Left renal pelvis (tissue), 4 donors: ENCODE results near the gene ASS1. TPM values are rescaled to one million over a fixed set of nuclear protein-coding genes. Genes with fewer than 3 reads are reported as not detected.

Experiments
- DNase-seq, 4 donors: peaks; one replicate each; pipeline ENCODE4 v3.0.0-alpha.2; 2013; ENCODE audit warnings: low read depth in 4 of 4, low spot score in 3 of 4
- polyA plus RNA-seq, 4 donors: library from polyadenylated mRNA; unstranded; fragments of 120-200 nt; gene quantifications; one replicate each; pipeline ENCODE4 v1.2.1, GENCODE V29; 2013; ENCODE audit not compliant: insufficient read length in 4 of 4

Gene ASS1
- polyA plus RNA-seq, 4 donors: 115 to 322 (median 251) TPM

DNA sequence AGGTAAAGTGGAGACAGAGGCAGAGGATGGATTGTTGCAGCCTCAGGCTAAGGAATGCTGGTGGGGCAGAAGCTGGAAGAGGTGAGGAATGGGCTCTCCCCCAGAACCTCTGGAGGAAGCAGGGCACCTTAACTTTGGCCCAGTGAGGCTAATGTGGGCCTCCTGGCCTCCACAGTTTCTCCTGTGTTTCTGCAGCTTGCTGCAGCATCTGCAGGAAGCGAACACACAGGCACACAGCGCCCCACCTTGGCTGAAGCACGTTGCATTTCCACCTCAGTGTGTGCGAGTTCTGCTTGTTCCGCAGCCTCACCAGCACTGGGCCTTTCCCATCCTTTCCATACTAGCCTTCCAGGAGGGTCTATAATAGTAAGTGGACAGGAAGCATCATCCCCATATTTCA, 27.2 kb upstream of the ASS1 start:
- no peak for DNase-seq

DNA sequence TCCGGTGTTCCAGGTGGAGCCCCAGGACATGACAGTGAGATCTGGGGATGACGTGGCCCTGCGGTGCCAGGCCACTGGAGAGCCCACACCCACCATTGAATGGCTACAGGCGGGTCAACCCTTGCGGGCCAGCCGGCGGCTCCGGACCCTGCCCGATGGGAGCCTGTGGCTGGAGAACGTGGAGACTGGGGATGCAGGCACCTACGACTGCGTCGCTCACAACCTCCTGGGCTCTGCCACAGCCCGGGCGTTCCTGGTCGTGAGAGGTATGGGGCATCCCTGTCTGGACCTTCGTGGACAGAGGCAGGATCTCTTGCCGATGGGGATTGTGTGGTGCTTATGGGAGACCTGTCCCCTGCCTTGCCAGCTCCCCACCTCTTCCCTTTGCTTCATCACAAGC, 26.0 kb upstream of the ASS1 start:
- DNase-seq: no peak

DNA sequence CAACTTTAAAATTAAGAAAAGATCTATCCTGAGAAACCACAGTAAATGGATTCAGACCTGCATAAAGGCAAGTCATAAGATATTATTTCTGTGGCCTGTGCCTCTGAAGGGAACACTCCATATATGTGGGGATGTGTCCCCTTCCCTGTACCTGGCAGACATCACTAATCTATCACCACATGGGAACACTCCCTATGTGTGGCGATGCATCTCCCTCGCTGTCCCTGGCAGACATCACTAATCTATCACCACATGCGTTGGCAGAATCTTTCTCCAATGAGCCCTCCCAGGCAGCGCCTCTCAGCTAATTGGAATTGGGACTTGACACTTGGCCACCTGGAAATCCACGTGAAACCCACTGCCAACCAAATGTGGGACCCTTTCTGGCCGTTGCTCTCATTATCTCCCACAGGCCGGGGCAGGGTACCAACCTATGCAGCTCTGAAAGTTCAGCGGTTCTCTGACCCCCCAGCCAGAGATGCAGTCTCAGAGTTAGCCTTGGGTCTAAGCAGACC, 25.2 kb upstream of the ASS1 start:
- no peak for DNase-seq

- DNase-seq: no peak
These were observed 23.5 kb upstream of the ASS1 start for GRCh38 chr9:130421154-130421801.

GRCh38 chr9:130421802-130422276, 22.9 kb upstream of the ASS1 start:
- DNase-seq: no peak

DNA sequence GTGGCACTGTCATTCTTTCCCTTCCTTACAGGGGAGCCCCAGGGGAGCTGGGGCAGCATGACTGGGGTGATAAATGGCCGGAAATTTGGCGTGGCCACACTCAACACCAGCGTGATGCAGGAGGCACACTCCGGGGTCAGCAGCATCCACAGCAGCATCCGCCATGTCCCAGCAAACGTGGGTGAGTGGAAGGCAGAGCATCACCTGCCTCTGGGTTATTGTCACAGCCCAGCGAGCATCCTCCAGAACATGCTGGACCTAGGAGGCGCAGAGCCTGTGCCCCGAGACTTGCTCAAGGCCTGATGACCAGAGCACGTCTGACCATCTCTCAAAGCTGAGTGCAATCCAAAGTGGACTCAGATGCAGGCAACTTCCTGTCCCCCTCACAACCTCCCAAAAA, 22.2 kb upstream of the ASS1 start:
- no peak for DNase-seq

DNA sequence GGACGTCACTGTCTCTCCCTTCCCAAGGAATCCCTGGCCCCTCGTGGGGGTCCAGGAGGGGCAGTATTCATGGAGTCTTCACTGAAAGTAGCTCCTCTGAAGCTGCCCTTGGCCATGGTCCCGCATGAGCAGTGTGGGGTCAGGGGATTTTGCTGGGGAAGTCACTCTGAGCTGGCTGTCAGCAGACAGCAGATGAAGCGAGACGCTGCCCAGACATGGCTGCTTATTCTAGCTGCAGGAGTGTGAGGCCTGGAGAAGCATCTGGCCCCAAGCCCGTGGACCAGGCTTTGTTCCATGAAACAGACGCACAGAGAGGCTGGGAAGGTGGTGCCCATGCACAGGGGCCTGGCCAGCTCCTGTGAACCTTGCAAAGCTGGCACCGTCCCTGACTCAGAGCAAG, 21.5 kb upstream of the ASS1 start:
- DNase-seq: no peak

DNA sequence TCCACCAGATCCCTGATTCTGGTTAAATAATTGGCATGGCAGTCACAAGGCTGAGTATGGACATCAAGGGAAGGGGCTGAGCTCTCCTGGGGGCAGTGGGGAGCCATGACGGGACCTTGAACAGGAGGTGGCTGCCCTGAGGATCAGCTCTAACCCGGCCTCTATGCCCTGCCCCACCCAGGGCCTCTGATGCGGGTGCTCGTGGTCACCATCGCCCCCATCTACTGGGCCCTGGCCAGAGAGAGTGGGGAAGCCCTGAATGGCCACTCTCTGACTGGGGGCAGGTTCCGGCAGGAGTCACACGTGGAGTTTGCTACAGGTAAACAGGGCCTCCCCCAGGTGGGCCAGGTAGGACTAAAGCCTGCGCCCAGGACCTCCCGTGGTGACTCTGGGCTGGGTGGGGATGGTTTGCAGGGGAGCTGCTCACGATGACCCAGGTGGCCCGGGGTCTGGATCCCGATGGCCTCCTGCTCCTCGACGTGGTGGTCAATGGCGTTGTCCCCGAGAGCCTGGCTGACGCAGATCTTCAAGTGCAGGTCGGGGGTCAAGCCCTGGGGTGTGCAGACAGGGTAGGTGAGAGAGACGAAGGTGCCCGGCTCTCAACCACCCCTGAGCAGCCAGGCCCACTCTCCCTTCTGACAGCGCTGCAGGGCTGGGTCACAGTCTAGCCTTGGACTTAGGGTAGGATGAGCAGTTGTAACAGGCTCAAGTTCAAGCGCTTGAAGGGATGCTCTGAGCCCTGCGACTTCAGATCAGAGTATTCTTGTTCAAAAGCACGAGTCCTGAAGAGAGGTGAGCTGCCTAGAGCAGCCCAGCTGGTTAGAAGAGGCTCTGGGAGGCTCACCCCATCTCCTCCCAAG, 19.9 kb upstream of the ASS1 start:
- no peak for DNase-seq

GRCh38 chr9:130425741-130426466, 18.9 kb upstream of the ASS1 start:
- no peak for DNase-seq

DNA sequence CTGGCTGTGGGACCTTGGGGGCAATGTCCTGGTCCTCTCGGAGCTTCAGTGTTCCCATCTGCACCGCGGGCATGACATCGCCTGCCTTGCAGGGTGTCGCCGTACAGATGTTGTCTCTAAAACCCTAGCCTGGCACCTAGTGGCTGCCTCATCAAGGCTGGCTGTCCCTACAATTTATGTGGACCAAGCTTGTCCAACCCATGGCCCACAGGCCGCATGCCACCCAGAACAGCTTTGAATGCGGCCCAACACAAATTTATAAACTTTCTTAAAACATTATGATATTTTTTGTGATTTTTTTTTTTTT, 18.3 kb upstream of the ASS1 start:
- DNase-seq: no peak

- DNase-seq: no peak
These were observed 17.9 kb upstream of the ASS1 start for GRCh38 chr9:130426883-130427282.

GRCh38 chr9:130427326-130427725, 17.4 kb upstream of the ASS1 start:
- no peak for DNase-seq

DNA sequence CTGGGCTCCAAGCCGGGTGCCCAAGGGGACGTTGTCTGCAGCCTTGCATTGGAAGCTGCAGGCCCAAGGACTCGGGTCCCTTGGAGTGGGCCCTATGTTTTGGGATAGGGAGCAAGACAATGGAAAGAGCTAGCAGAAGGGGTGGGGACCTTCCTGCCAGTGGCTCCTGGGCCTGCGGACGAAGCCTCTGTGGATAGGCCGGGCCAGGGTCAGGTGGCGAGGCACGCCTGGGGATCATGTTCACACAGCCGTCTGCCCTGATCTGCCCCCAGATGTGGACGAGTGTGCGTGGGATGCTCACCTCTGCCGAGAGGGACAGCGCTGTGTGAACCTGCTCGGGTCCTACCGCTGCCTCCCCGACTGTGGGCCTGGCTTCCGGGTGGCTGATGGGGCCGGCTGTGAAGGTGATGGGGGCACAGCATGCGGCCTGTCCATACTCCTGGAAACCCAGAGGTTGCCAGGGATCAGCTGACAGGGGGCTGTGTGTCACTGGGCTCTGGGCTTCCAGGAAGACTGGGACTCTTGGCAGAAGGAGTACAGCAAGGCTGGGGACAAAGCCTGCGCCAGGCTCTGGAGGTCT, 16.6 kb upstream of the ASS1 start:
- DNase-seq: no peak

DNA sequence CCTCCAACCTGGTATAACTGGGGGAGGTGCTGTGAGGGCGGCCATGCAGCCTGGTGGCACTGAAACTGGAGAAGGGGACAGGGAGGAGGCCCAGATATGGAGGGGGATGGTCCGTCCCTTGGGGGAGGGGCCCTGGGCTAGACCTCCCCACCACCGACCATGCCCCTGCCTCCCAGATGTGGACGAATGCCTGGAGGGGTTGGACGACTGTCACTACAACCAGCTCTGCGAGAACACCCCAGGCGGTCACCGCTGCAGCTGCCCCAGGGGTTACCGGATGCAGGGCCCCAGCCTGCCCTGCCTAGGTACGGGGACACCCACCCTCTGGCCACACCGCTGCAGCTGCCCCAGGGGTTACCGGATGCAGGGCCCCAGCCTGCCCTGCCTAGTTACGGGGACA, 15.4 kb upstream of the ASS1 start:
- DNase-seq: no peak

GRCh38 chr9:130429831-130430230, 14.9 kb upstream of the ASS1 start:
- DNase-seq: no peak

GRCh38 chr9:130430232-130430631, 14.5 kb upstream of the ASS1 start:
- no peak for DNase-seq

DNA sequence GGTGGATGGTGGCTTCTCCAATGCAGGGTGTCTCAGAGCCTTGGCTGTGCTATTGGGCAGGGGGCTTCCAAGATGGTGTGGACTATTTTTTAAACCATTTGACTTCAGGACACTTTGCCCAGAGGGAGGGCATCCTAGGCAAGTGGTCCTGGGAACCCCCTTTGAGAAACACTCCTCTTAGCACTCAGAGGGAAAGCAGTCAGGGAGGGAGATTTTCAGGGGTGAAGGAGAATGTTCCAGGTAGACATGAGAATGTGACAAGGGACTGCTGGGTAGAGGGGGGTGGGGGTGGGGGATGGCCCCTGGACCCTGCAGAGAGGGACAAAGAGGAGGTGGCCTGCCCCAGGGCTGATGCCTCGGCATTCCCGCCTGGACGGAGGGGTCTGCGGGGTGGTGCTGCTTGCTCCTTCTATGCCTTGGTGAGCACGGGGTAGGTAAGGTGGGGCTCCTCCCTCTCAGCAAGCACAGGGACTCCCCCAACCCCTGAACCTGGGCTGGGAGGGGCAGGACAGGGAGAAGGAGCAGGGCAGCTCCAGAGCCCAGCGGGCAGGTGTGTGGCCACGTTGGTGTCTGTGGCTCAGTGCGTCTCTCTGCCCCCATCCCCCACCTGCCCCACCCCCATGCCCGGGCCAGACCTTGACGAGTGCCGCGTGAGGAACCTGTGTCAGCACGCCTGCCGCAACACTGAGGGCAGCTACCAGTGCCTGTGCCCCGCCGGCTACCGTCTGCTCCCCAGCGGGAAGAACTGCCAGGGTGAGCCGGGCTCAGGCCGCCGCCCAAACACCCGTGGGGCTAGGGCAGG, 13.8 kb upstream of the ASS1 start:
- no peak for DNase-seq

DNA sequence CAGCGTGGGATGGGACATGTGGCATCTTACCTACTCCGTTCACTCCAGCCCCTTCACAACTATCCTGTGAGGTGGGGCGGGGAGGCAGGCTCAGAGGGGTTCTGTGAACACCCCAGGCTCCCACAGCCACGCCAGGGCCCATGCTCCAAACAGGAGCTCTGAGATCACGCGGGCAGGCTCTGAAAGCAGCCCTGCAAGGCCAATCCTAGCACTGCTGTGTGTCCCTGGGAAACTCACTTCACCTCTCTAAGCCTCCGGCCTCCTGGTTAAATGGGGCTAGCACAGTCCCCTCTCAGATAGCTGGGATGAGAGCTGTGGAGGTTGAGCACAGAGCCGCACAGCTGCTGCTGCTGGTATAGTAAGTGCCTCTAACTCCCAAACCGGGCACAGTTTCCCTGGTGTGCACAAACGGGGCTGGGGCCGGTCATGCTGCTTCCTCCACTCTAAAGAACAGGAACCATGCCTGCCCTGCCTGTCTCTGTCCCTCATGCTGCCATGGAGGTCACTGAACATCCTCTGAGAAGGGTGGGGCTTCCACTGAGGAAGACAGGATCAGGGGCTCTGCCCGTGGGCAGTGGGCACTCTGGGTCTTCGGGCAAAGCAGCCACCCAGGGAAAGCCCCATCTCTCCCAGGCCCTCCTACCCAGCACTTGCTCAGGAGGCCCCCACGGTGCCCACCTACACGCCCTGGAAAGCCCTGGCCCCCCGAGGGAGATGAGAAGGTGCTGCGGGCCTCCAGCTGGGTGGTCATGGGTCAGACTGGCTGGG, 13.0 kb upstream of the ASS1 start:
- no peak for DNase-seq

DNA sequence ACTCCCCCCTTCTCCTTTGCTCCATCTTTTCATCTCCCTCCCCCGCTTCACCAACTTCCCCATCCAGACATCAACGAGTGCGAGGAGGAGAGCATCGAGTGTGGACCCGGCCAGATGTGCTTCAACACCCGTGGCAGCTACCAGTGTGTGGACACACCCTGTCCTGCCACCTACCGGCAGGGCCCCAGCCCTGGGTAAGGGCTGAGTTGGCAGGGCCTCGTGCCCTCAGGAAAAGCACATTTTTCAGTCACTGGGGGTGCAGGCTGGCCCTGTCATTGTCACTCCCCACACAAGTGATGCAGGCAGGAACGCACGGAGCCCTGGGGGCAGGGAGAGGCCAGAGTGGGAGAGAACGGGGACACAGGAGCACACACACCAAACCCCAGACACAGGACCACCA, 12.4 kb upstream of the ASS1 start:
- no peak for DNase-seq

DNA sequence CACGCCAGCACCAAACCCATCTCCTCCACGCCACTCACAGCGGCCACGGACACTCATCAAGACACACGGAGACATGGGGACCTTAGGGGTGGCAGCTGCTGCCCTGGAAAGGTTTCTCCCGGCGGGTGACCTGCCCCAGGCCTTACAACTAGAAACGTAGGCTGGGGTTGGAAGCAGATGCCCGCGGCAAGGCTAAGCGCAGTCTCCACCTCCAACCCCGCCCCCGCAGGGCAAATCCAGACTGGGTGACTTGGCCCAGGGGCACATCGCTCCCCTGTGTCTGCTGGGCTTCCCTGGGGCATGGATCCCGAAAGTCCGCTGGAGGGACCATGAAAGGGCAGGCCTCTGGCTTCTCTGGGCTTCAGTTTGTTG, 12.0 kb upstream of the ASS1 start:
- no peak for DNase-seq
